Stimulated activated CD4-positive, alpha-beta T cell treated with anti-CD3 and anti-CD28 coated beads, Interleukin-4, amount 100 ng/mL, for 24 hours (primary cell): ENCODE measurements around the gene POLR3A.
A peak's percentile ranks its signal among the peaks of the same experiment; 100 is the strongest.

Source experiments
- DNase-seq: peaks from one replicate; pipeline ENCODE4 v3.0.0-alpha.2; 2020

POLR3A gene

DNA sequence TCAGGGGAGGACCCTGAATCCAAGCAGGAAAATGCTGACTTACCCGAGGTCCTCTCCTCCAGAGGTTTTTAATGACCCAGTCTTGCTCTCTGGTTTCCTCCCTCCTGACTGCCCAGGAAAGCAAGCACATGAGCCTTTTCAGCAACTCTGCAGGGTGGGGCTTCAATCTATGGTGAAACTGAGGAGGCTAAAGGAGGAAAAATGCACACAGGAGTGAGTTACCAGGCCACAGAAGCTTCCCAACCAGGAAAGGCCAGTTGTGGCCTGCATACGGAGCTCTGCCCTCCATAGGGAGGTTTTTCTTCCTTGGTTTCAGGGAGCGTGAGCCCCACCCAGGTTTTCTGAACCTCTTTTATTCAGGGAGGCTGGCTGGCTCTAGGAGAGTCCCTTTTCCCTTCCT is 88.7 kb downstream of the POLR3A start:
- no peak for DNase-seq

DNA sequence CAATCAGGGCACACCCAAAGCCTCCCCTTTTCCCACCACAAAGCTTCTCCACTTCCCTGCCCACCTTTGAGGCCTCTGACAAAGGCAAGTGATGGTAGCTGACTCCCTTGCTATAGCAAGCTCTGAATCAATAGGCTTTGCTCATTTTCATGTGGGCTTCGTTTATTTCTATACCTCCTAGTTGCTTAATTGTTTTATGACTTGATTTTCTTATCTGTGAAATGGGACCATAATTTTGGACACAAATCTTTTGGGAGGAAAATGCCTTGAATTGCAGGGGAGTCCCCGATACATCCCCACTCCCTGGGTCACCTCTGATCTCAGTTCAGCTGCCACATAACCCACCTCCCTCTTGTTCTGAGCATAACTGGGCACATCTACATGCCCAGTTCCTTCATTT is 89.1 kb downstream of the POLR3A start:
- no peak for DNase-seq

DNA sequence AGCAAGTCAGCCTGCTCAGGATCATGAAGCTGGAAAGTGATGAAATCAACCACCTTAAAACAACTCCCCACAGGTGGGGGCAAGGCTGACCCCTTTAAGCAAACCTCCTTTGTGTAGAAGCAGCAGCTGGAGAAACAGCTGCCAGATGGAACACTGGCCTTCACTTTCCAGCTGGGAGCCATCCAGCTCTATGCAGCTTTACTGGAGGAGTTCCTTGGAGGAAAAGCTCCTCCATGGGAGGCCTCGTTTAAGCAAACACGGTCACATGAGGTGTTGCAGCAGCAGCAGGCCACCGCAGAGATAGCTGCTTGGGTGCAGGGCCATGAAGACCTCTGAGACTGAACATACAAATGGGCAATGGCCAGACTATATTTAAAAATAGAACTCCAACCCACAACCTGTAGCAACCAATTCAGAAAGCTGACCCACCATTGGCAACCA is 89.7 kb downstream of the POLR3A start:
- no peak for DNase-seq

DNA sequence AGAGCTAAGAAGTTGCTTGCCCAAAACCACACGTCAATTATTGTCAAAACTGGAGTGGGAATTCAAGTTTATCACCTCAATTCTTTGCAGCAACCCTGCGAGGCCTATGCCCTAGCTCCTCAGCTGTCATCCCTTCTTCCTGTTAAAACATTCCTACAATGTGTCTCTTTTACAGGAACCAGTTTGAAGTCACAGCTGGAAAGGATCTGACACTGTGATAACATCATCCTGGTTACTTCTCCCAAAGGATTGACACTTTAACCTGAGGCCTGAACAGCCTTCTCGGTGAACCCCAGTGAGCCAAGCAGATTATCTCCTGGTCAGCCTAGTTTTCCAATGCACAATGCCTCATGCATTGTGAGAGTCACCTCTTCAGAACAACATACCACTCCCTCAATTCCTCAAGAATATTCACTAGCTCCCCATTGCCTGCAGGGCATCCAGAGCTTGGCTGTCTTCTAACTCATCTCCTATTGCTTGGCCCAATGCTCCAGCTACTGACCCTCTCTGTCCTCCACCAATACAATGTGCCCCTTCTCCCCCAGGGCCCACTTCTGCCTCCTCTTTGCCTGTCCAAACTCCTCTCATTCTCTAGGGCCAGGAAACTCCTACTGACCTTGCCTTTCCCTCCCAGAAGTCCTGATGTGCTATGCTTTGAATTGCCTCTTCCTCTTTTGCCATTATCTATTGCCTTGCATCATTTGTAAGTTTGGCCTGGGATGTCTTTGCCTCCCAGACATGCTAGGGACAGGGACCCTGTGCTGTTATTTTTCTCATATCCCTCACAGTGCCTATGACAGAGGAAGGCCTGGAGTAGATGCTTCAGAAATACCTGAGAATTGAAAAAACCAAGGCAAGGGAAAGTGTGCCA is 92.4 kb downstream of the POLR3A start:
- DNase-seq, result no peak

DNA sequence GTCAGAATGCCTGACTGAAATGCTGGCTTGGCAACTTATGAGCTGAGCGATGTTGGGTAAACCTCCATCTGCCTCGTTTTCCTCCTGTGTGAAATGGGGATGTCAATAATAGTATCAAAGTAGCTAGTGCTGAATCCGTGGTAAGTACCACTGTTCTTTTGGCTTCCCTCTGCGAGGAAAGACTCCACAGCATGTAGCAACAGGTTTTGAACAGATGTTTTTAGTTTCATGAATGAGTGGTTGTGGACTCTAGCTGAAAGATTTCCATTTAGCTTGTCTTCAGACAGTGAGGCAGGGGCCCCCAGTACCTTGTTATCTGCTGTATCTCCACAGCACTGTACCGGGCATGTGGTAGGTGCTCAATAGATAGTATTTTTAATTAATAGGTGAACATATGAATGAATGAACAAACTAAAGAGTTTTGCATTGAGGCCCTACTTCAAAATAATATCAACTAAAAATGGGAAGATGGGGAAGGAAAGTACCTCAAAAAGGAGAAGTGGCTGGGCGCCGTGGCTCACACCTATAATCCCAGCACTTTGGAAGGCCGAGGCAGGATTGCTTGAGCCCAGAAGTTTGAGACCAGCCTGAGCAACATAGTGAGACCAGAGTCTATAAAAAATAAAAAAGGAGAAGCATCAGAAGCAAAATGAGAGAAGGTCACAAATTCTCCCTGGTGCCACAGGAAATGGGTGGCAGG is 97.1 kb downstream of the POLR3A start:
- no peak for DNase-seq

DNA sequence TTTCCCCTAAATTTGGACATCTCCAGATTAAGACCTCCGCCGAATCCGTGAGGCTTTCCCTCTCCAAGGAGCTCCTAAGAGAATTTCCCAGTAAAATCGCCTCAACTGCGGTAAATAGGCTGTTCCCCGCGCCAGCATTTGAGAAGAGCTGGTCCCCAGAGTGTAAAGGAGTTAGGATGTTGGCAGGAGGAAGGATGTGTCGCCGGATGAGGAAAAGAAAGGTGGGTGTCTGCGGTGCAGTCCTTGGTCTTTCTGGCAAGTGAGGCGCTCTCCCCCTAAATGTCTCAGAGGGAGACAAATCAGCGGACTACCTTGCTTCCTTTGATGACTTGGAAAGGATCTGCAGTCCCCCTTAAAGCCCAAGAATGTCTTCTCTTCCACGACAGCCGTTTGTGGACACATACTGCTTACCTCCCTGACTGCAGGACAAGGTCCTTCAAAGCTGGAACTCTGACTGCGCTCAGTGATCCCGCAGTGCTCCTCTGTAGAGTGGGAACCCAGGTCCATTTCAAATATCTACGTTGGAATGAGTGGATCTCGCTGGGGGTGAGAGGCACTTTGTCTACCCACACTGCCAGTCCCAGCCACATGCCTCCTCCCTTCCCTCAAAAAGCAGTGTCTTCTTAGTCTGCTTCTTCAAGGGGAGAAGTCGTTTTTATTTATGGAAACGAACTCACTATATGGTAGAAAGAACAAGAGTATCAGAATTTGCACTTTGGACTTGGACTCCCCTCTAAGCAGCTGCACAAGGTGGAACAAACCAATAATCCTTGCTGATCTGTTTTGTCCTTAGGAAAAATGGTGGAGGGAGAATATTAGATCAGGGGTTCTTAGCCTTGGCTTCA is 101.7 kb downstream of the POLR3A start:
- DNase-seq, result no peak

DNA sequence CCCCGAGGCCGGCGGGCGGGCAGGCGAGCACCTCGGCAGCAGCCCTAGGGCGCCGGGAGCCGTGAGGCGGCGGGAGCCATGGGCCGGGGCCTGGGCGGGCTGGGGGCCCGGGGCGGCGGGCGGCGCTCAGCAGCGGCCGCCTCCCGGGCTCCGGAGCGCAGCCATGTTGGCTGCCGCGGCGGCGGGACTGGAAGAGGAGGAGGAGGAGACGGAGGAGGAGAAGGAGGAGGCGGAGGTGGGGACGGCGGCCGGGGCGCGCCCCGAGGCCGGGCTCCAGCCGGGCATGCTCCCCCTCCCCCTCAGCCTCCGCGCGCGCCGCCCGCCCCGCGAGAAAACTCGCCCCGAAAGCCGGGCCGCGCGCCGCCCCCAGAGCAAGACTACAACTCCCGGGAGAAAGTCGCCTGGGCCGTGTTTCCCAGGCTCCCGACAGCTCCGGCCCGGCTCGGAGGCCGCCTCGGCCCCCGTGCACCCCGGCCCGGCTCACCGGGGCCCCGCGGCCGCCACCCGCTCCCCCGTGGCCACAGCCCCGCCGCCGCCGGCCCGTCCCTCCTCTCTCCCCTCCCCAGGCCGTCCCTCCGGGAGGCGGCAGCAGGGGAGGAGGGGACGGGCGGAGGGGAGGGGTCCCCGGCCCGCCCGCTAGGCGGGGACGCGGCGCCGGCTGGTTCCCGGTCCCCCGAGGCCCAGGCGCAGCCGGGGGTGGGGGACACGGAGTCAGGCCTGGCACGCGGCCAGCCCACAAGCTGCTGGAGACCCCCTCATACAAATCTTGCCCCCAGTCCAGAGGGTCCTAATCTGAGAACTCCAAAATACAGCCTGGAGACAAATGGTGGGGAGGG is 102.5 kb downstream of the POLR3A start, which contains the start of gene DLG5:
Gene DLG5 (minus strand): TSS at position 190 of the 836 bp plus-strand sequence. CDS start 235 bp downstream, outside the sequence.
- DNase-seq, result peak; percentile 5

DNA sequence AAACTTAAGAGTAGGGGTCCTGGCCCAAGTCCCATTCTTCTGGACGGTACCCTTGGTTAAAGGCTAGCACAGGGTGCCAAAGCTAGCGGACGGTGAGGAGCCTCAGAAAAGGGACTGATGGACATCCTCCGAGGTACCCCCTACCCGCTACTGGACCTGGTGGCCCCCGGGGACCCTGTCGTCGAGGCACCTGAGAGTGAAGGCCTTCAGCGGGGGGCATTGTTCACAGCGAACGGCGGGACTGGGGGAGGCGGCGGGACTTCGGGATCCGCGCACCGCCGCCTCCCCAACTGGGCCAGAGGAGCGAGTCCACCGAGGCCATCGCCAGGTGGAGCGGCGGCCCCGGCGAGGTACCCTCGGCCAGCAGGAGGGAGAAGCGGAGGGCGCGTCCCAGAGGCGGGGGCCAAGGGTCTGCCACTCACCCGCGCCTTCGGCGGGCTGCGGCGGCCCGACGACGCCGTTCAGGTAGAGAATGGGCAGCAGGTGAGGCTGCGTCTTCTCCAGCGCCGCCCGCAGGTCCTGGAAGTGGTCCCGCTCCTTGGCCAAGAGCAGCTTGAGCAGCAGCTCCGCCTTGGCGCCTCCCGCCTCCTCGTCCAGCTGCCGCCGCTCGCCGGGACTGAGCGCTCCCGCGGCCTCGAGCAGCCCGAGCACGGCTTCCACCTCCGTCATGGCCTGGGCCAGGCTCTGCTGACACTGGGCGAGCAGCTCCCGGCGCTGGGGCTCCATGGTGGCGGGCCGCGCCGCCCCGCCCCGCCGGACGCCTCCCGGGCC is 103.3 kb downstream of the POLR3A start:
- DNase-seq, result peak; percentile 4

DNA sequence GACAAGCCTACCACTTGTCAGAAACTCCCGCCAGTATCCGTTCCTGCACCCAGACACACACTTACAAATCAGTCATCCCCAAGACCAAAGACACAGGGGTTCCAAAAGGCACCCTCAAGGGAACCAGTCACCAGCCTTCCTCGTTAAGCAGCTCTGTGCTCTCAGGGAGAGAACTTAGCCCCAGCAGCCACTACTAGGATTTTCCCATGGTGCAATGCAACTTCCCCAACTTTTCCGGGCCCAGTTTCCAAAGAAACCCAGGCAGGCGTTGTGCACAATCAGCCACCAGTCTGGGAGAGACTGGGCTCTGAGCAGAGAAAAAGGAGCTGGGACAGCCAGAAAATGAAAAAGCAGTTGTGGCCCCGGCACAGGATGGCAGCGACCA is 103.9 kb downstream of the POLR3A start:
- DNase-seq, result no peak

DNA sequence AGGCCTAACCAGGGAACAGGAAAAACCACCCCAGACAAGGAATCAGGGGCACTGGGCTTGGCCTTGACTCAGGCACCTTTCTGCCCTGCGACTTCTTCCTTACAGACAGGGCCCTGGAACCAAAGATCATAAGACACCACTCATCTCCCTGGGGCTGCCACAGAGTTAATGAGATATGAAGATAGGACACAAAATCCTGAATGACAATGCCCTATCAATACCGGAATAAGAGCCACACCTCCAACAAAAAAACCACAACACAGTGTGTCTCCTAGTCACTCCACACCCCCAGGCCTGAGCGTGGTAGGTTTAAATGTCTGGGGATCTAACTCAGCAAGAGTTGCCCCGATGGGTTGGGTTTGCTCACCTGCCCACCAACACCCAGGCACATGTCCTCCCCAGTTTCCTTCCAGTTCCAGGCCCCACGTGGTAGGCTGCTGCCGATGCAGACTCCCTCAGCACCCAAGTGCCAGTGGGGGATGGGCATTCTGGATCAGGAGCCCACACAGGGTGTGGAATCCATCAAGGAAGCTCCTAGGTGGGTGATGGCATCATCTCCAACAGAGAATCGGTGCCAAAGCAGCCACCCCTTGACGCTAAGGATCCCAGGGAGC is 106.6 kb downstream of the POLR3A start:
- no peak for DNase-seq

DNA sequence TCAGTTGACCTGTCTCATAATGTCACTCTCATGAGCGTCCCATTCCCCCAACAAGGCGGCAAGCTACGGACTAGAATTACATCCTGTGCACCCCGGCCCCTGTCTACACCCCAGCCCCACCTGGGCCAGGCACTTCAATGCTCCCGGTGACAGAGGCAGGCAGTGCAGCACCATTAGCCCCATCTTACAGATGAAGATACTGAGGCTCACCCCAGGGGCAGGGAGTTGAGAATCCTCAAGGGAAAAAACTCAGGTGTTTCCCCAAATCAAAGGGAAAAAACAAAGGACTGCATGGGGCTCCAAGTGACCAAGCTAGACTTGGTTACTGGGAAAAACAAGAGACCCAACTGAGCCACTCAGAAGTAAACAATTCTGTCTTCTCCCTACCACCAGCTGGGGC is 107.3 kb downstream of the POLR3A start:
- no peak for DNase-seq

DNA sequence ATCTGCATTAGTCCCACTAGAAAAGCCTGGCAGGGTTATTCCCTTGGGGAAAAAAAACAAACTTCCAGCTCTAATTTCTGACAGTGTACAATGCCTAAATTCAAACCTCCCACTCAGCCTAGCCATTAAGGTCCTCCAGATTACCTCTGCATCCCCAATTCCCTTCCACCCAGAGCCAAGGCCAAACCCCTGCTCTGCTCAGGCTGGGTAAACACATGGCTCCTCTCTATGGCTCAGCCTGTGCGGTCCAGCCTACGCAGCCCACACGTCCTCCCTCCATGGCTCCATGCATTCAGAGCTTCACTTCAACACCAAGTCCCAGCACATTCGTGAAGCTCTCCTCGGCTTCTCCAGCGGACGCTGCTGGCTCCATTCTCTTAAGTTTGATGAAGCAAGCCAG is 107.9 kb downstream of the POLR3A start:
- DNase-seq, result no peak

DNA sequence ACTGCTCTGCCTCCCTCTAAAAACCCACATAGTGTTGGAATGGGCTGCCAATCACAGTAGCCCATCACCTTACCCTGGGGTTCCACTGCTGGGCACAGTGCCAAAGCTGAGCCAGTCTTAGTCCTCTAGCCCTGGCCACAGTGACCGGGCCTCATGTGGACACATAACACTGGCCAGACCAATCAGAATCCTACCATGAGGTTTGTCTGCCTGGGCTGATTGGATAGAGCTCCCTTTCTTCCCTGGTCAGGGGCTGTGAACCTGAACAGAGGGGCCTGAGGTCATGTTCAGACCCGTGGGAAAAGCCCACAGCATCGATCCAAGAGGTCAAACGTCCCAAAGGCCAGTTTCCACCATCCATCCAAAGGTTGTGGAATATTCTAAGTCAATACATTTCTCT is 108.8 kb downstream of the POLR3A start:
- no peak for DNase-seq

DNA sequence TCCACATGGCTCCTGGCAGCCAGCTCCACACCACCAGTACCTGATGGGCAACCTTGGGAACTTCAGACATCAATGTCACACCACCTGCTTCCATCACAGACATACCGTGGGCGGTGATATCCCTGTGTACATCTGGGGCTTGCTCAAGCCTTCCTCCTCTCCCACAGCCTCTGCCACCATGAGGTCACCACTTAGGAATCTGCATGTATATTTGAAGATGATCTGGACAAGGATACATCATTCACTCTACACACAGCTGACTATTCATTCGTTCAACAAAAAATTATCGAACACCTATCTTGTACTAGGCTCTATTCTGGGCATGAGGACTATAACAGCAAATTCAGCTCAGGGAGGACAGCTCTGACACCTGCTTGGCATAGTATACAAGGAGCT is 109.6 kb downstream of the POLR3A start:
- DNase-seq, result no peak
